Omental fat pad (tissue), 4 donors: ENCODE data around the gene USP1. TPM values are rescaled to one million over a fixed set of nuclear protein-coding genes. Genes with fewer than 3 reads are reported as not detected.

ENCODE experiments used
- ATAC-seq: fragments of 150-250 bp; one replicate; pipeline ENCODE4 v1.9.1; 2016; ENCODE audit warnings: mild to moderate bottlenecking, moderate library complexity; ENCODE audit not compliant: low FRiP score
- DNase-seq: peaks from one replicate; pipeline ENCODE4 v3.0.0-alpha.2; 2019; ENCODE audit warnings: low spot score
- total RNA-seq, 4 donors: library from RNA; depleted of rRNA; stranded (reverse); fragments of >200 nt; gene quantifications; one replicate each; pipeline ENCODE4 v1.1.0, GENCODE V29; 2016
- TF ChIP-seq, protein P1 (sequence below), 3 donors: fragments of 450-650 bp; IDR thresholded peaks; one replicate each; pipeline ENCODE4 v1.5.1; 2016 to 2017; ENCODE audit warnings: antibody characterized with exemption in 3 of 3, mild to moderate bottlenecking in 3 of 3, moderate library complexity in 2 of 3

The USP1 gene
- total RNA-seq, 4 donors from 2014 or later: 15.1 to 26.2 (median 16.2) TPM

DNA sequence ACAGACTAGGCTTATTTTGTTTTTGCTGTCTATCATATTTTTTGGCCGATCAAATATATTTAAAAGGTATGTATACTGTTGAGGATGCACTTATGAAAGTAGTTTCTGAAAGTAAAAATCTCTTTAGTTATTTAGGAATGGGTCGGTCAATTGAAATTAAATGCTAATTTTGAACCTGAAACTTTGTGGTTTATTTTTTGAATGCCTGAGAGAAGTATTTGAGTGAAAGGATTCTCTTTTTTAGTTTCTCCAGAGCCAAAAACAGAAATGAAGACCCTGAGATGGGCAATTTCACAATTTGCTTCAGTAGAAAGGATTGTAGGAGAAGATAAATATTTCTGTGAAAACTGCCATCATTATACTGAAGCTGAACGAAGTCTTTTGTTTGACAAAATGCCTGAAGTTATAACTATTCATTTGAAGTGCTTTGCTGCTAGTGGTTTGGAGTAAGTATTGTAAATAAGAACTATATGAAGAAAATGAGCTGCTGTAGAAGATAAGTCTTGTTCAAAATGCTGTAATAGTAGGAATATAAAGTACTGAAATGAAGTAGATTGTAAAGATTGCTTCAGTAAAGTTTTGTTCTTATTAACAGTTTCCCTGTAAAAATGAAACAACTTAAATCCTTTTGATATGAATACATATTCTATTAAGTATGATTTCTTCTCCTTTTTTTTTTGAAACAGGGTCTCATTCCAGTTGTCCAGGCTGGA, 11.5 kb downstream of the USP1 start:
- ATAC-seq: no peak
- DNase-seq: no peak
- TF ChIP-seq, protein P1, sequence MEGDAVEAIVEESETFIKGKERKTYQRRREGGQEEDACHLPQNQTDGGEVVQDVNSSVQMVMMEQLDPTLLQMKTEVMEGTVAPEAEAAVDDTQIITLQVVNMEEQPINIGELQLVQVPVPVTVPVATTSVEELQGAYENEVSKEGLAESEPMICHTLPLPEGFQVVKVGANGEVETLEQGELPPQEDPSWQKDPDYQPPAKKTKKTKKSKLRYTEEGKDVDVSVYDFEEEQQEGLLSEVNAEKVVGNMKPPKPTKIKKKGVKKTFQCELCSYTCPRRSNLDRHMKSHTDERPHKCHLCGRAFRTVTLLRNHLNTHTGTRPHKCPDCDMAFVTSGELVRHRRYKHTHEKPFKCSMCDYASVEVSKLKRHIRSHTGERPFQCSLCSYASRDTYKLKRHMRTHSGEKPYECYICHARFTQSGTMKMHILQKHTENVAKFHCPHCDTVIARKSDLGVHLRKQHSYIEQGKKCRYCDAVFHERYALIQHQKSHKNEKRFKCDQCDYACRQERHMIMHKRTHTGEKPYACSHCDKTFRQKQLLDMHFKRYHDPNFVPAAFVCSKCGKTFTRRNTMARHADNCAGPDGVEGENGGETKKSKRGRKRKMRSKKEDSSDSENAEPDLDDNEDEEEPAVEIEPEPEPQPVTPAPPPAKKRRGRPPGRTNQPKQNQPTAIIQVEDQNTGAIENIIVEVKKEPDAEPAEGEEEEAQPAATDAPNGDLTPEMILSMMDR (IDR thresholded peaks at IDR 0.05): no peak

DNA sequence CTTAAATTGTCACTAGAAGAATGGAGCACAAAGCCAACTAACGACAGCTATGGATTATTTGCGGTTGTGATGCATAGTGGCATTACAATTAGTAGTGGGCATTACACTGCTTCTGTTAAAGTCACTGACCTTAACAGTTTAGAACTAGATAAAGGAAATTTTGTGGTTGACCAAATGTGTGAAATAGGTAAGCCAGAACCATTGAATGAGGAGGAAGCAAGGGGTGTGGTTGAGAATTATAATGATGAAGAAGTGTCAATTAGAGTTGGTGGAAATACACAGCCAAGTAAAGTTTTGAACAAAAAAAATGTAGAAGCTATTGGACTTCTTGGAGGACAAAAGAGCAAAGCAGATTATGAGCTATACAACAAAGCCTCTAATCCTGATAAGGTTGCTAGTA, 13.5 kb downstream of the USP1 start:
- TF ChIP-seq, protein P1 (IDR thresholded peaks at IDR 0.05): no peak
- ATAC-seq: no peak
- no peak for DNase-seq

DNA sequence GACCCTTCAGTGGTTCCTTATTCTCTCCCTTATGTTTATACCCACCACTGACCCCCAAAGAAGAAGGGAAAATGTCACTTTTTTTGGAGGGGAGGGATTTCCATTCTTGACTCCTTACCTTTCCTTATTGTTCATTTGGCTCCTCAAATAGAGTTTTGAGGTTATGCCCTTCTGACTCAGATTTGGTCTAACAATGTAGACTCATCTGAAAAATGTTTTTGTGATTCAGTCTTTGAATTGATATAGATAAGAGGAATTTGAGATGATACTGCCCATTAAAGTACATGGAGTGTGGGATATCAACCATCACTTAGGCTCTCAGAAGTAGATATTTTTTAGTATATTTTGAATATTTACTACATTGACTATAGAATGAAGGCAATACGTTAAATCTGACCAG, 16.1 kb downstream of the USP1 start:
- ATAC-seq: no peak
- TF ChIP-seq, protein P1 (IDR thresholded peaks at IDR 0.05): no peak
- no peak for DNase-seq

DNA sequence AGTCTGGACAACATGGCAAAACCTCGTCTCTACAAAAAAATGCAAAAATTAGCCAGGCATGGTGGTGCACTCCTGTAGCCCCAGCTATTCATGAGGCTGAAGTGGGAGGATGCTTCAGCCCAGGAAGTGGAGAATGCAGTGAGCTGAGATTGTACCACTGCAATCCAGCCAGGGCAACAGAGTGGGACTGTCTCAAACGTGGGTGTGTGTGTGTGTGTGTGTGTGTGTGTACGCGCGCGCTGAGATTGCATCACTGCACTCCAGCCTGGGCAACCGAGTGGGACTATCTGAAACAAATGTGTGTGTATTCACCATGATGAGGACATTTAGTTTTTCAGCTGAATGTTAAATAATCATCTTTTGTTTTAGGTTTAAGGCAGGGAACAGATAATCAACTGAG, 21.1 kb downstream of the USP1 start:
- no peak for ATAC-seq
- TF ChIP-seq, protein P1 (IDR thresholded peaks at IDR 0.05): no peak
- DNase-seq: no peak

DNA sequence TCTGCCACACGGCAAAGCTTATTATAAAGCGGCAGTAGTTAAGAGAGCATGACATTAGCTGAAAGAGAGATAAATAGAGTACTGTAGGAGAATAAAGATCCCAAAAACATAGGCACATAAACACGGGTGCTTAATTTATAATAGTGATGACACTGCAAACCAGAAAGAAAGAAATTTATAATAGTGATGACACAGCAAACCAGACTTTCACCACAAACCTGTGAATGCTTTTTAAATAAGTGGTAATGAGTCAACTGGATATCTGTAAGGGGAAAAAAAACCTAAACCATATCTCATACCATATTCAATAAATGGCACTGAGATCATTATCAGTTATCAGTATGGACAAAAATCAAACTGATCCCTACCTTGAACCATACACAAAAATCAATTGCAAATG, 25.5 kb downstream of the USP1 start:
- no peak for DNase-seq
- TF ChIP-seq, protein P1 (IDR thresholded peaks at IDR 0.05): no peak
- ATAC-seq: no peak

DNA sequence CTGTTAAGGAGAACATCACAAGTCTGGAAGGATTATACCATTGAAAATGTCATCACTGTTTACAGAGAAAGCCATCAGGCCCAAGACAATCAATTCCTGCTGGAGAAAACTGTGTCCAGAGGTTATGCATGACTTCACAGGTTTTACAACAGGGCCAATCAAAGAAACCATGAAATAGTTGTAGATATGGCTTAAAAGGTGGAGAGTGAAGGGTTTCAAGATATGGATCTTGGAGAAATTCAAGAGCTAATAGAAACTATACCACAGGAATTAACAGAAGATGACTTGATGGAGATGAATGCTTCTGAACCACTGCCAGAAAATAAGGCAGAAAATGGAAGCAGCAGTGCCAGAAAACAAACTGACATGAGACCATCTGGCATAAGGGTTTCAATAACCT, 30.2 kb downstream of the USP1 start:
- TF ChIP-seq, protein P1 (IDR thresholded peaks at IDR 0.05): no peak
- ATAC-seq (no peak), DNase-seq (no peak)

DNA sequence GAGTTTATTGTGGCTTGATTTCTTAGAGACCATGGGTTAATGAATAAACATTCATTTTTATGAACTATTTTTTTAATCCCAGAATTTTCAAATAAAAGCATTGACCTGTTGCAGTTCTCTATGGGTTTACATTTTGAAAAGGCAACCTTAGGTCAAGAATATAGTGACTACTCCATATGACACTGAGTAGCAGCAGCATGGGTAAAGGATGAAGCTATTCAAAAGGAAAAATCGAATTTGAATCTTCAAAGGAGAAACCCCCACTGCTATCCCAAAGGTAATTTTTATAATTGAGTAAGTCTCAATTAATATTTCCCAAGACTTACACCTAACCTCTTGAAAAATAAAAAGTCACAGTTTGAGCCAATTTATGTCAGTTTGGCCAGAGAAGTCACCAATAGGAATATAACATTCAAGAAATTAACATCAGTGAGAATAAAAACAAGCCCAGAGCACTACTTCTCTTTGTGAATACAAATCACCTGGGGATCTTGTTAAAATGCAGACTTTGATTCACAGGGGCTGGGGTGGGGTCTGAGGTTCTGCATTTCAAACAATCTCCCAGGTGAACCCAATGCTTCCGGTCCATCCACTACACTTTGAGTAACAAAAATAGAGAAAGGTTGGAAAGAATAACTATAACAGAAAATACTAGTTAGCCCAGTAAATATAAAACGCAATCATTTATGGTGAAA, 39.8 kb downstream of the USP1 start:
- no peak for ATAC-seq
- TF ChIP-seq, protein P1 (IDR thresholded peaks at IDR 0.05): no peak
- no peak for DNase-seq
